Endothelial cell of umbilical vein (primary cell): ENCODE measurements around the gene TMEM220. TPM values are rescaled to one million over a fixed set of nuclear protein-coding genes. Genes with fewer than 3 reads are reported as not detected.

Experiments
- BruUV-seq: library from RNA; stranded (reverse); fragments of 400-500 nt; replicated peaks from 2 replicates; lab custom pipeline; 2021; lab: Mats Ljungman, UMichigan
- CTCF ChIA-PET: fragments of 300-600, 350-600 bp; sonication (Branson Sonifier 250); formaldehyde crosslinking; loops from one replicate; lab custom pipeline; 2021; ENCODE audit warnings: antibody characterized with exemption, inconsistent platforms; lab: Charles Lee
- POLR2A ChIA-PET: fragments of 300-600, 350-600 bp; sonication (Branson Sonifier 250); formaldehyde crosslinking; loops from one replicate; lab custom pipeline; 2021; ENCODE audit warnings: antibody characterized with exemption, inconsistent platforms; lab: Charles Lee
- DNase-seq: peaks from one replicate; pipeline ENCODE4 v3.0.0-alpha.2; 2011; ENCODE audit warnings: low read depth, low spot score
- FAIRE-seq: peaks from 2 replicates; lab custom pipeline; 2011; peaks lifted over from hg19 to GRCh38; lab: Jason Lieb, UNC
- H2AFZ ChIP-seq: 2 replicates; pipeline ENCODE4 v1.6.0; 2012; ENCODE audit warnings: low read depth, low read length, control low read depth, inconsistent platforms
- H3K27ac ChIP-seq: 2 replicates; pipeline ENCODE4 v1.5.1; 2011; ENCODE audit warnings: low read depth, mild to moderate bottlenecking, control low read depth, low read length, moderate library complexity; ENCODE audit not compliant: insufficient read depth
- H3K27me3 ChIP-seq, 2 experiments: 2 replicates each; pipeline versions ENCODE4 v1.6.0 to v1.6.1; 2011; ENCODE audit warnings: low read length in 2 of 2, mixed read lengths in 1 of 2; ENCODE audit not compliant: control insufficient read depth in 2 of 2, insufficient read depth in 2 of 2
- H3K36me3 ChIP-seq, 2 experiments: 2 replicates in 1 of 2; 3 replicates in 1 of 2; pipeline ENCODE4 v1.5.1; 2011; ENCODE audit warnings: low read length in 2 of 2, mild to moderate bottlenecking in 1 of 2, moderate library complexity in 1 of 2; ENCODE audit not compliant: control insufficient read depth in 2 of 2, insufficient read depth in 2 of 2; ENCODE audit errors: extremely low read depth in 1 of 2
- H3K4me1 ChIP-seq: 3 replicates; pipeline ENCODE4 v1.5.1; 2011; ENCODE audit warnings: mild to moderate bottlenecking, low read length; ENCODE audit not compliant: control insufficient read depth, insufficient read depth; ENCODE audit errors: extremely low read depth
- H3K4me2 ChIP-seq: 2 replicates; pipeline ENCODE4 v1.6.1; 2011; ENCODE audit warnings: low read length, control low read depth, mixed read lengths; ENCODE audit not compliant: insufficient read depth
- H3K4me3 ChIP-seq, 3 experiments: fragments of 200-600 bp in 1 of 3; sonication (generic), shearing (Covaris generic) in 1 of 3; replicated peaks in 1 of 3; 2 replicates each; pipeline ENCODE4 v1.5.1; 2011 to 2016; ENCODE audit warnings: control low read depth in 3 of 3, low read length in 3 of 3, mild to moderate bottlenecking in 2 of 3, inconsistent platforms in 1 of 3, low read depth in 1 of 3, moderate library complexity in 1 of 3; ENCODE audit not compliant: insufficient read depth in 1 of 3
- H3K79me2 ChIP-seq: 2 replicates; pipeline ENCODE4 v1.6.0; 2012; ENCODE audit warnings: low read length, inconsistent platforms; ENCODE audit not compliant: control insufficient read depth, insufficient read depth
- H3K9ac ChIP-seq: replicated peaks from 2 replicates; pipeline ENCODE3; 2011; ENCODE audit warnings: low read length, control low read depth; ENCODE audit not compliant: insufficient read depth; ENCODE audit errors: extremely low read depth
- H3K9me1 ChIP-seq: replicated peaks from 3 replicates; pipeline ENCODE4 v1.6.0; 2011; ENCODE audit warnings: mild to moderate bottlenecking, low read length; ENCODE audit not compliant: control insufficient read depth, insufficient read depth; ENCODE audit errors: extremely low read depth
- H3K9me3 ChIP-seq: replicated peaks from 2 replicates; pipeline ENCODE4 v1.5.1; 2012; ENCODE audit warnings: low read length, inconsistent platforms; ENCODE audit not compliant: control insufficient read depth, insufficient read depth
- H4K20me1 ChIP-seq: replicated peaks from 2 replicates; pipeline ENCODE3; 2011; ENCODE audit warnings: mild to moderate bottlenecking, low read length; ENCODE audit not compliant: control insufficient read depth, insufficient read depth; ENCODE audit errors: extremely low read depth
- CTCF ChIP-seq, 2 donors: IDR thresholded peaks; 1 replicate in 1 of 2; 2 replicates in 1 of 2; pipeline ENCODE4 v1.5.1; 2011; ENCODE audit warnings: low read length in 2 of 2, mild to moderate bottlenecking in 2 of 2, moderate library complexity in 2 of 2, control low read depth in 1 of 2, inconsistent platforms in 1 of 2, low read depth in 1 of 2; ENCODE audit not compliant: insufficient read depth in 1 of 2; ENCODE audit errors: extremely low read depth in 1 of 2
- EZH2 ChIP-seq: IDR thresholded peaks from 2 replicates; pipeline ENCODE4 v1.6.1; 2012; ENCODE audit warnings: borderline replicate concordance, low read depth, mild to moderate bottlenecking, moderate library complexity, low read length, inconsistent platforms; ENCODE audit not compliant: severe bottlenecking
- FOS ChIP-seq: IDR thresholded peaks from 2 replicates; pipeline ENCODE4 v1.6.1; 2011; ENCODE audit warnings: mild to moderate bottlenecking, low read length, moderate library complexity, borderline replicate concordance; ENCODE audit not compliant: insufficient read depth
- GATA2 ChIP-seq: IDR thresholded peaks from 2 replicates; pipeline ENCODE4 v1.7.0; 2011; ENCODE audit warnings: low read depth, mild to moderate bottlenecking, moderate library complexity, mixed read lengths, low read length; ENCODE audit not compliant: insufficient read length, insufficient read depth
- JUN ChIP-seq: IDR thresholded peaks from 2 replicates; pipeline ENCODE4 v1.6.1; 2011; ENCODE audit warnings: borderline replicate concordance, low read depth; ENCODE audit not compliant: insufficient read length, insufficient read depth
- MAX ChIP-seq: IDR thresholded peaks from 2 replicates; pipeline ENCODE4 v1.6.1; 2011; ENCODE audit not compliant: insufficient read depth, insufficient read length
- MYC ChIP-seq: IDR thresholded peaks from one replicate; pipeline ENCODE4 v1.6.1; 2011; ENCODE audit warnings: mild to moderate bottlenecking, low read depth, low read length
- POLR2A ChIP-seq: IDR thresholded peaks from 2 replicates; pipeline ENCODE4 v1.6.1; 2012; ENCODE audit warnings: low read depth, mild to moderate bottlenecking, control low read depth, low read length
- POLR2AphosphoS5 ChIP-seq: IDR thresholded peaks from 2 replicates; pipeline ENCODE4 v1.6.1; 2012; ENCODE audit warnings: low read depth, mild to moderate bottlenecking, control low read depth, low read length, moderate library complexity; ENCODE audit not compliant: insufficient read depth
- dilution Hi-C: fragments of 300-500 bp; cut with MboI; formaldehyde crosslinking; loops from one replicate; pipeline ENCODE4 v1.15.0; 2019; ENCODE audit warnings: low sequenced_read_pairs; ENCODE audit not compliant: extremely low pct_ligation_motif_present
- intact Hi-C: fragments of 100-400 bp; cut with micrococcal nuclease; formaldehyde crosslinking; loops from one replicate; pipeline ENCODE4 v1.10.0; 2022
- polyA plus RNA-seq, 4 experiments: library from polyadenylated mRNA; depleted of rRNA in 3 of 4; stranded (reverse) in 3 of 4; unstranded in 1 of 4; fragments of >200 nt; gene quantifications; 2 replicates each; pipeline versions ENCODE4 v1.2.1 to v1.2.3, GENCODE V29; 2011 to 2012; ENCODE audit warnings: missing spikeins in 1 of 4
- total RNA-seq: library from RNA; stranded (reverse); gene quantifications from 2 replicates; pipeline ENCODE4 v1.2.3, GENCODE V29; 2021

TMEM220 gene
- total and polyA plus RNA-seq, 2 donors (not counting 3 experiments of a cell fraction or from before 2014, with no cell fraction given), result 3.6 to 11.2 TPM

GRCh38 chr17:10769840-10770239 is 40.0 kb upstream of the TMEM220 start:
- H3K4me3 ChIP-seq, result no peak overlapping the region
- H3K27ac ChIP-seq, result no peak overlapping the region
- TF ChIP-seq MYC (no peak), GATA2 (no peak), POLR2AphosphoS5 (no peak), JUN (no peak), MAX (no peak), FOS (no peak), EZH2 (no peak), POLR2A (no peak), CTCF (IDR thresholded peaks at IDR 0.05; ENCODE audit: extremely low read depth in 1 of 2, insufficient read depth in 1 of 2, low read depth in 1 of 2, low read length in 2 of 2) (no peak)
- dilution Hi-C loops (no loop called here), intact Hi-C loops (no loop called here)
- no peaks in the 10 kb centered on the region for H4K20me1 ChIP-seq
- no peaks in the 10 kb centered on the region for H3K36me3 ChIP-seq
- no peak overlapping the region for H3K9ac ChIP-seq
- no peak for FAIRE-seq
- POLR2A ChIA-PET, result no interaction called here
- no peaks in the 10 kb centered on the region for H3K27me3 ChIP-seq
- no peaks in the 10 kb centered on the region for H3K4me1 ChIP-seq
- no peak overlapping the region for H2AFZ ChIP-seq
- H3K79me2 ChIP-seq, result no peaks in the 10 kb centered on the region
- no peak overlapping the region for H3K4me2 ChIP-seq
- no TSS peak for BruUV-seq
- DNase-seq, result no peak
- H3K9me3 ChIP-seq, result no peaks in the 10 kb centered on the region
- CTCF ChIA-PET, result no interaction called here
- H3K9me1 ChIP-seq, result no peaks in the 10 kb centered on the region
